Activated CD8-positive, alpha-beta memory T cell treated with anti-CD3 and anti-CD28 coated beads, Interleukin-2, amount 50 U/mL, for 1 hour (primary cell): ENCODE data around the gene PHF21A.
"Not testable (repeated sequence)": the region's sequence is repeated elsewhere in the genome, so short reads cannot be mapped to it uniquely, and the experiment has no call there.

Source experiments
- DNase-seq: peaks from one replicate; pipeline ENCODE4 v3.0.0-alpha.2; 2020; ENCODE audit errors: extremely low read depth

Gene PHF21A

DNA sequence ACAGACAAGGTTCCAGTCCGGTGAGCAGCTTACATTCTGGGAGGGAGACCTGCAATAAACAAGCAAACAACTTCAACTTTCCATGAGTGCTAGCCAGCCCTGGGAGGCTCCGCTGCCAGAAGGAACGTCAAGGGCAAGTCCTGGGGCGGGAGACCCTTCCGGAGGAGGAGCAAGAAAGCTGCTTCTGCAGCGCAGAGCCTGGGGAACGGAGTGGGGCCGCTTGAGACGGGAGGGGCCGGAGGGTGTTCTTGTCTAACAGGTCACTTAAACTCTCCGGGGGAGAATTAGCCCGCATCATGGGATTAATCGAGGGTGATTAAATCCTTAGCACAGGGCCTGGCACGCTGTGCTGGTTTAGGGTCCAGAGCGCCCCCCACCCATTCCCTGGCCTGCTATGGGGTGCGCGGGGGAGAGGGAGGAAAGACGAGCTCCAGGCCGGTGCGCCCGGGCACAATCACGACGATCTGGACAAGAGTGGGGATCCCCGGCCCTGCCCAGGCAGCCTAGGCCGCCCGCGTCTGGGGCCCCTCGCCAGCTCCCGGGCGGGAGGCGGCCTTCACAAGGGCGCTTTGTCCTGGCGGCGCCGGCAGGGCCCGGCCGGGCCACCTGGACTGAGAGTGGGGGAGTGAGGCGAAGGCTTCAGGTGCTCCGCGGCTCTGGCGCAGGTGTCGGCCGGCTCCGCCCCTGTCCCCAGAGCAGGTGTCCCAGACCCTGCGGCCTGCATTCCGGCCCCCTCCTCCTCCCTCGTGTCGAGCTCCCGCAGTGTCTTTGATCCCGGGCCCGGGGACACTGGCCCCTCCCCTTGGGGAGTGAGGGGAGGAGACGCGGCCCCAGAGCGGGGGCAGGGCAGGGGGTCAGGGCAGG, 199.5 kb downstream of the PHF21A start:
- no peak for DNase-seq

DNA sequence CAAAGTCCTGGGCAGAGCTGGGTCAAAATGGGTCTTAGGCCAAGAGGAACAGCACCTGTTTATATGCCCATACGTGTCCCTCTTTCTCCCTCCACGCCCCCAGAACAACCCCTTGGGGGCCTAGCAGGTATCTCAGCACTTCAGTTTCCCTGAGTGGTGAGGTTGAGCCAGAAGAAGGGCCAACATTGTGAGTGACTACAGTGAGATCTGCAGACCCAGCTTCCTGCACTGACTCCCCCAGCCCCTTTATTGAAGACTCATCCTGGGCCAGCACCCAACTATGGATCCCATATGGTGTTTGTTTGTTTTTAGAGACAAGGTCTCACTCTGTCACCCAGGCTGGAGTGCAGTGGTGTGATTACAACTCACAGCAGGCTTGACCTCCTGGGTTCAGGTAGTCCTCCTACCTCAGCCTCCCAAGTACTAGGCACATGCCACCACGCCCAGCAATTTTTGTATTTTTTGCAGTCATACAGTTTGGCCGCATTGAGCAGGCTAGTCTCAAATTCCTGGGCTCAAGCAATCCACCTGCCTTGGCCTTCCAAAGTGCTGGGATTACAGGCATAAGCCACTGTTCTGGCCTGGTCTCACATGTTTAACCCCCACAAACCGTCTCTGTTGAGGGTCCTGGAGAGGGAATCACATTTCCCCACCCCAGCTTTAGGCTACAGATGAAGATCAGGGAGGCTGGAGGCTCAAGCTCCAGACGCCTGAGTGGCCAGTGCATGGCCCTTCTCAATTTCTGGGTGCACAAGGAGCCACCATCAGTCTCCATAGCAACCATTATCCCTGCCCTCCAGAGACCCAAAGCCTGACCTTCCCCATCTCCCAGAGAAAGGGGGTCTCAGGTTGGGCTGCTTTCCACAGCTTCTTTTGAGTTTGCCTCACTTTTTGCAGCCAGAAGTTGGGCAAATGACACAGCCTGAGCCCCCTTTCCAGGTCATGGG, 200.4 kb downstream of the PHF21A start:
- no peak for DNase-seq

DNA sequence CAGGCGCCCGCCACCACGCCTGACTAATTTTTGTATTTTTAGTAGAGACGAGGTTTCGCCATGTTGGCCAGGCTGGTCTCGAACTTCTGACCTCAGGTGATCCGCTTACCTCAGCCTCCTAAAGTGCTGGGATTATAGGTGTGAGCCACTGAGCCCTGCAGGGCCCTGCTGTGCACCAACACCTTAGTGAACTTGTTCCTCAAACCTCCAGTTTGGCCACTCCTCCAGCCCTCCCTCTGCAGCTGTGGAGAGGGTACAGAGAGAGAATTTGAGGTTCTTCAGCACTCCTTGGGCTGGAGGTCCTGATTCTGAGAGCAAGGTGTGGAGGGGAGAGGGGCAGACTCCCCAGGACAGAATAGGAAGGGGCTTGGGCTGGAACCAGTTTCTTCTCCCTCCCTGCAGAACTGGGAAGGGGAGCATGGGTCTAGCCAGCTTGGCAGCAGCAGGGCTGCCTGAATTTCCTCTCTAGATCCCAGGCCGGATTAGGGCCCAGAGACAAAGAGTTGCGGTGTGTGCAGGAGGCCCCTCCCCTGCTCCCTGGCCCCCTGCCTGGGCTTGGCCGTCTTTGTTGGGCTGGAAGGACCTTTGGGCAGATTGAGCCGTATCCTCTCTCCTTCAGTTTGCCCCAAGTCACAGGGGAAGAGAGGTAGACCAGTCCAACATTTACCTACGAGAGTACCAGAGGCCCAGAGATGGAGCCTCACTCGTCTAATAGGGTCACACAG, 201.3 kb downstream of the PHF21A start:
- DNase-seq = no peak

DNA sequence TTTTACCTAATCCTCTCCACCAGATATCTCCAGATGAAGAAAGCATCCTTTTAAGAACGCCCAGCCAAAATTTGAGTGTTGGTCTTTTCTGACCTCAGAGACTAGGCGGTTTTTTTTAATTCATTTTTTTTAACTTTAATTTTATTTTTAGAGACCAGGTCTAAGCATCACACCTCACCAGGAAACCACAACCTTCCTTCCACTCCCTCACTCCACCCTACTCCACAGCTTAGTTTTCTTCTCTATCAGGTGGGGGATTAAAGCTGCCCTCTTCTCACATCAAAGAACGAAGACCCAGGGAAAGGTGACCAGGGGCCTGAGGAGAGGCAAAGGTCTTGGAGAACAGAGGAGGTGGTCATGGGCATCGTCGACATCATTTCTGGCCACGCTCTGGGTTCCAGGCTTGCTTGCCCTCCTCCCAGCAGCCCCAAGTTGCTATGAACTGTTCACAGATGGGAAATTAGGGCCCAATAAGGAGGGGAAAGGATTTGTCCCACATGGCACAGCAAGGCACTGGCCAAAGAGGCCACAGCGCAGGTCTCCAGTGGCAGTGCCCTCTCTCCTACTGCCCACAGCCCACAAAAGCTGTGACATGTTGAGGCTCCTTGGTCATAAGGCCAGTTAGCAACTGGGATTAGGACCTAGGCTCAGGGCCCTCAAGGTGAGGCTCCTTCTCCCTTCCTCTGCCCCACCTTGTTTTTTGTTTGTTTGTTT, 202.1 kb downstream of the PHF21A start:
- DNase-seq = no peak

DNA sequence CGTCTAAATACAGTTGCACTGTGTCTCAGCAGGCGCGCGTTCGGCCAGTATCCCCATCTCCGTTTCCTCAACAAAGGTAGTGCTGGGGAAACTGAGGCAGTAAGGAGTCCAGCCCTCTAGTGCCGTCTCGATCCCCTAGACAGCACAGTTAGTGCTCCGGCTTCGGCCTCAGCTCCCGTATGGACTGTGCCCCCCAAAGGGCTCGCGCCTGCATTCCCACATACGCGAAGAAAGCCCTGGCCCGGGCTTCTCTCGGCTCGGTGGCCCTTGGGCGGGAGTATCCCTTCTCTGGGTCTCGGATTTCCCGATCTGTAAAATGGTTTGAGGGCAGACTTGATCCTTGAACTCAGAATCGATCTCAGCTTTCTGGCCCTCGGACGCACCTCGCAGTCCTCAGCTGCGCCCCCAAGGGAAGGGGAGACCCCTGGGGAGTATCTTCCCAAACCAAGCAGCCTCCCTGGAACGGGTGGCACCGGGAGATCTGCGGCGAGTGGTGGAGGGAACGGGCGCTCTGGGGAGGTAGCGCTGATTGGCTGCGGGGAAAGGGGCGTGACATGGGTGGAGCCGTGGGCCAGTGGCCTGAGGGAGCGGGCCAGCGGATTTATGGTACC, 202.8 kb downstream of the PHF21A start:
- DNase-seq = no peak

DNA sequence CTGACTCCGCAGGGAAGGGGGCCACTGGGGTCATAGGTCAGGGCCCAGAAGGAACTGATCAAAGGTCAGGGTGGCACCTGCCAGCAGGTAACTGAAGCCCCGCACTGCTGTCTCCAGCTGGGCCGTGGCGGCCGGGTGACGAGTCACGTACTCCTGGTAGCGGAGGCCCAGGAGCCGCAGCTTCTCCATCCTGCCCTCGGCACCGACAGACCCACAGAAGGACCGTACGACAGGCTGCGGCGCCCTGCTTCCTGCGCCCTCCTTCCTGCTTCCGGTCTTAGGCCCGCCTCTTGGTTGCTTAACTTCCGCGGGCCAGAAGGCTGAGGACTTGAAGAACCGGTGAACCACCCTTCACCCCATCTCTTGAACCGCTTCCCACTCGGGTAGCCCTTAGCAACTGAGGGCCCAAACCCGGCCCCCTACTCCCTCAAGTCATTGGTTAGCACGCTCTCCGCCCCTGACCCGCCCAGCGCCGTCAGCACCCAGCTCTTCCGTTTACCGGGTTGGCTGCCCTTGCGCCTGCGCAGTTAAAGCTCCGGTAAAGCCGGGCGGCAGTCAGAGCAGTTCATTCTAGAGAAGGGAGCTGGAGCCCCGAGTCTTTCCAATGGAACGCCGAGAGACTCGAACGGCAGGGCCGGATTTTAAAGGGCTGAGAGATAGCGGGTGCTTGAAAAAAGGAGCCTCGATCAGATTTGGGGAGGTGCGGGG, 203.5 kb downstream of the PHF21A start, which contains the start of gene PEX16:
Gene PEX16, minus strand, starts transcription at position 255 of the 708 bp plus-strand sequence. Its CDS starts 66 bp downstream, at position 189.
- DNase-seq = peak; percentile 87

DNA sequence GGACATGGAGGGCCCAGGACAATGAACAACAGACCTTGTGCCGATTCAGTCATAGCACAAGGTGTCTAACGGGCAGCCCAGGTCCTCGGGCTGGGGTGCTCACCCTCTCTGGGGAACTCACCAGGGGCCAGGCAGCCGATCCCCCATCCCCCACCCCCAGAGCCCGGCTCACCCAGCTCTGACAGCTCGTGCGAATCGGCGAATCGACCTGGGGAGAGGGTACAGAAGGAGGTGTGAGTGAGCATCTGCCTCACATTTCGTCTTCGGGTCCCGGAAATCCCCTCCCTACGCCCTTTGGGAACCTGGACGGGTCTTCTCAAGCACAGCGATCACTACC, 204.0 kb downstream of the PHF21A start:
- no peak for DNase-seq

DNA sequence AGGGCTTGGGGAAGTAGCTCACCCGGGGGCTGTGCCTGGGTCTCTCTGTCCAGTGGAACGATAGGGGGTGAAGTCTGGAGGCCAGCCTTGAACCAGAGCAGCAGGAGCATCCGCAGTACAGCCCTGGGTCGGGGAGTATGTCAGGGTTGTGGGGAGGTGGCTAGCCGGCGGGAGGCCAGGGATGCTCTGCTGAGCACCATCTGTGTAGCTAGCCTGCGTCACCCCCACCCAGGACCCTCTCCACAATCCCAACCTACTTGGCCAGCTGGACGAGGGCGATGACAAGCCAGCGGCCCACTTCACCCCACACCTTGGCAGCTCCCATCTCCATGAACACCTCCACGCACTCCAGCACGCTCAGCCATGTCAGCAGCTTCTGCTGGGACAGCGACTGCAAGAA, 205.8 kb downstream of the PHF21A start:
- no peak for DNase-seq

DNA sequence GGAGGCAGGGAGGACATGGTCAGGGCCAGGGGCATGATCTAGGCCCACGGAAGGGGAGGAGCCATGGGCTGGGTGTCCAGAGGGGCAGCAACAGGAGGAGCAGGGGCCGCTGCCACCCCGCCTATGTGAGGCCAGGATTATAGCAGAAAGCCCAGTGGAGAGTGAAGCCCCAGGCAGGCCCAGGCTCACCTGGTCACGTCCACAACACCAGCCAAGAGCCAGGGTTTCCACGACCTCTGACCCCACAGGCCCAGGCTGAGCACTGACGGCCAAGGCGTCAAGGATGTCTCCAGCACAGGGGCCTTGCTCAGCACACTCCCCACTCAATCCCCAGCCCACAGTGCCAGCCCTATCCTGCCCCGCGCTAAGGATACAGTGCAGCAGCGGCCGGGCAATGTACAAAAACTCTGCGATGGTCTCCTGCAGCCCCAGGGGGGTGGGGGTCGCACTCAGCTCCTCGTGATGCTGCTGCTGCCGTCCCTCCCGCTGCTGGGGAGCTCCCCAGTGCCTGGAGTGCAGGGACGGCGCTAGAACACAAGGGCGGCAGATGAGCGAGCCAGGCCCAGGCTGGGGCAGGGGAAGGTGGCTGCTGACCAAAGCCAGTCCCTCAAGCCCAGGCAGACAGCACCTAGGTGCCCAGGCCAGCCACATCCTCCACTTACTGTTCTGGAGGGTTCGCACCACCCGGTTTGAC, 207.2 kb downstream of the PHF21A start:
- DNase-seq = no peak

DNA sequence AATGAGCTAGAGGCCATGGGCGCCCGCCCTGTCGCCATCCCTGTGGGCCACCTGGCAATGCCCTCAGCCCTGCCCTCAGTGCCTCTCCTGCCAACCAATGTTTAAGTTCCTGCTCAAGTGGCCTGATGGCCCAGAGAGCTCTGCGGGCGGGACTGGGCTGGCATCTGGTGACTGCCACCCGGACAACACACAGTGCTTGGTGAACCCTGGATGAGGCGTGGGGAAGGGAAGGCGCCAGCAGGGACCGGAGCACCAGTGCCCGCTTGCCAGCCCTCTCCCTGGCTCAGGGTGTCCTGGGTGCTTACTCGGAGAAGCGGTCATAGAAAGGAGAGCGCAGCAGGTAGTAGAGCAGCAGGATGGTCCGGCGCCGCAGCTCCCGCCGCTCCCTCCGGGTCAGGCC, 207.7 kb downstream of the PHF21A start:
- DNase-seq = no peak

DNA sequence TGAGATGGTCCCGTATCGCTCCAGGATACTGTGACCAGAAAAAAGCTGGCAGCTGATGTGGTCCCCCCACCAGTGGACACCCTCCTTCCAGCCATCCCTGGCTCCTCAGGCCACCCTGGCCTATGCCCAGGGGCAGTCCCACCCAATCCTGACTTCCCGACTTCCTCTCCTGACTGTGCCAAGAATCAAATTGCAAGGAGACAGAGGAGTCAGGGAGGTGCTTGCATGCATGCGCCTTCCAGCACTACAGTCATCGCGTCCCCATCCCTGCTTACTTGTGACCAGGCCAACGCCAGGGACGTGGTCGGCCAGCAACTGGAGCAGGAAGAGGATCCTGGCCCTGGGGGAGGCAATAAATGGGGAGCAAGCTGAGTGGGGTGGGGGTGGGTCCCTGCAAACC, 210.6 kb downstream of the PHF21A start:
- DNase-seq = no peak

DNA sequence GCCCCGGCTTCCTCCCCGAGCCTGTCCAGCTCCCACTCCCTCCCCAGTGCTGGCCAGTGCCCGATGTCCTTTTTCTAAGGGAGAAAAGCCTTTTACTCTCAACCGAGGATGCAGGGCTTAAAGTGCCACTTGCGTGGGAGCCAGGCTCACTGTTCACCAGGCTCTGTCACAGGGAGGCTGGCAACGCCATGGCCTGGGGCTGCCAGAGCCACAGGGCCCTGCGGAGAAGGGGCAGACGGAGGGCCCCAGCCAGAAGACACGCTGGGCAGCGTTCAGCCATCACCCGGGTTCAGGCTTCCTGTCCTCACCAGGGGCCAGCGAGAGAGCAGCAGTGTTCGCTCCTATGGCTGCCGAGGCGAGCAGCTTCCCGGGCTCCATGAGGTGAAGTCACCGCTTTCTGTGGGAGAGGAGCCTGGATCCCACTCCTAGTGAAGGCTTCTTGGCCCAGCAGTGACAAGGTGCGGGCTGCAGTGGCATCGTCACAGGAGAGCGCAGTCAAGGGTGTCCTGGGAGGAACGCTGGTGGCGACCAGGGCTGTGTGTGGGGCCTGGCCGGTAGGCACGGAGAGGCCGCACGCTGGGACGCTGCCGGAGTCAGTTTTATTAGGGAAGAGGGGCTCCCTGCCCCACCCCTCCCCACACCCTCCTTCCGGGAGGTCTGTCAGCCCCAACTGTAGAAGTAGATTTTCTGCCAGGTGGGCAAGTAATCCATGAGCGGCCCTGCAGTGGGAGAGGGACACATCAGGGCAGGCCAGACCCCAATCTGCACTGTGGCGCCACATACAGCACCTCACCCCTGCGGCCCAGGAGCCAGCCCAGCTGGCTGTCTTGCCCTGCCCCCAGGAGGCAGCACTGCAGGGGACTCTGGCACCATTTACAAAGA, 211.4 kb downstream of the PHF21A start:
- DNase-seq = no peak

DNA sequence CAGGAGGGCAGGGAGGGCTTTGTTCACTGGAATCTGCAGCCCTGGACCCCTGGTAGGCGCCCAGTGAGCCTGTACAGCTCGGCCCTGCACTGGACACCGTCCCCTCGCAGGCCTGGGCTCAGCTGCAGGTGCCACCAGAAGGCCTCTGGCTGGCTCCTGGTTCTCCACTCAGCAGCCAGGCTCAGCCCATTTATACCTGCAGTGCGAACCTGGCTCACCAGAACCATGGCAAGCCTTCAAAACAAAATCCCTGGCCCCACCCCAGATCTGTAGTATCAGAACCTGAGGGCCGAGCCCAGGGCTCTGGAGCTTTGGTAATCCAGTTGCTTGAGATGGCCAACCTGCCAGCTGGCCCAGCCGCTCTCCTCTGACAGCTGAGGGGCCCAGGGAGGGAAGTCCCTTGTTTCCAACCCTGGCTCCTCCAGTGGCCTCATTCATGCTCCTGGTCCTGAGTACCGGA, 213.3 kb downstream of the PHF21A start:
- DNase-seq = no peak

DNA sequence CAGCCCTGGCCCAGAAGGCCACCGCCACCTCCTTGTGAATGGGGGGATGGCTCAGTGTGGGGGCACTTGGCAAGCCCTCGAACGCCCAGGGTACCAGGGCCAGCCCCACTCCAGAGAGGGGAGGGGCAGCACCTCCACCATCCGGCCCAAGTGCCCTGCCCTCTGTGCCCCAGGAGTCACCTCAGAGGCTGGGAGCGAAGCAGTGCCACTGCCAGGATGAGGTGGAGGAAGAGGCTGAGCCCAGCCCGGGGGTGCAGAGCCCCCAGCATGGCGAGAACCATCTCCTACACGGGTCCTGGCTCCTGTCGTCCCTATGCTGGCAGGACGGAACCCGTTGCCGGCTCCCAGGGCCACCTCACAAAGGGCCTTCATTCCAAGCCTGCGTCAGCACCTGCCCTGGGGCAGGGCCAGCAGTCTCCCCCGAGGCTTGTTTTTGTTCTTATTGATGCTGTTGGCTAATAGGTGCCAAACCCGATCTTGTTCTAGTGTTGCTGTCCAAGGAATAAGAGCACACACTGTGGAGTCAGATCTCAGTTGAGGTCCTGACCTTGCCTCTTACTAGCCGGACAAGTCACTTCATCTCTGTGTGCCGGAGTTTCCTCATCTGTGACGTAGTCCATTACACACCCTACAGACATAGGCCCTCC, 214.2 kb downstream of the PHF21A start, which contains the start of gene FREY1:
Gene FREY1, minus strand, starts transcription at position 307 of the 647 bp plus-strand sequence. Its CDS starts 26 bp downstream, at position 281.
- no peak for DNase-seq

DNA sequence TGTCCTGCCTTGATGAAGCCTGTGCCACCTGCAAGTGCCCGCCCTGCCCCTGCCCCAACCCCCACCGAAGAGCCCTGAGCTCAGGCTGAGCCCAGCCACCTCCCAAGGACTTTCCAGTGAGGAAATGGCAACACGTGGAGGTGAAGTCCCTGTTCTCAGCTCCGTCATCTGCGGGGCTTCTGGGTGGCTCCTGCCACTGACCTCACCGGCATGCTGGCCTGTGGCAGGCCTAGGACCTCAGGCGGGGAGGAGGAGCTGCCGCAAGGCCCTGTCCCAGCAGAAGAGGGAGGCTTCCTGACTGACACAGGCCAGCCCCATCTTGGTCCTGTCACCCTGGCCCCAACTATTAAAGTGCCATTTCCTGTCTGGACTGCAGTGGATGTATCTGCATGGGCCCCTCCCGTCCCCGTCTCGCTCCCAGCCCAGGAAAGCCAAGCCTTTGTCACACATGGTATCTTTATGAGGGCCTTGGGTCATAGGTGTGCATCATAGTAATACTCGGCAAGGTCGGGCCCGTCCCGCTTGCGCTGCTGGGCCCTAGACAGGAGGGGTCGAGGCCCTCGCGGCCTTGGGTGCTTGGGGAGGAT, 215.1 kb downstream of the PHF21A start:
- DNase-seq = no peak

DNA sequence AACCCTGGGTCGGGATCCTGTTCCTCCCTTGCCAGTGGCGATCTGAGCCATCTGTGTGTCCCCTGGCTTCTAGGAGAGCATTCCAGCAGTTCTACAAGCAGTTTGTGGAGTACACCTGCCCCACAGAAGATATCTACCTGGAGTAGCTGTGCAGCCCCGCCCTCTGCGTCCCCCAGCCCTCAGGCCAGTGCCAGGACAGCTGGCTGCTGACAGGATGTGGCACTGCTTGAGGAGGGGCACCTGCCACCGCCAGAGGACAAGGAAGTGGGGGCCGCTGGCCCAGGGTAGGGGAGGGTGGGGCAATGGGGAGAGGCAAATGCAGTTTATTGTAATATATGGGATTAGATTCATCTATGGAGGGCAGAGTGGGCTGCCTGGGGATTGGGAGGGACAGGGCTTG, 215.7 kb downstream of the PHF21A start:
- DNase-seq = not testable (repeated sequence)

DNA sequence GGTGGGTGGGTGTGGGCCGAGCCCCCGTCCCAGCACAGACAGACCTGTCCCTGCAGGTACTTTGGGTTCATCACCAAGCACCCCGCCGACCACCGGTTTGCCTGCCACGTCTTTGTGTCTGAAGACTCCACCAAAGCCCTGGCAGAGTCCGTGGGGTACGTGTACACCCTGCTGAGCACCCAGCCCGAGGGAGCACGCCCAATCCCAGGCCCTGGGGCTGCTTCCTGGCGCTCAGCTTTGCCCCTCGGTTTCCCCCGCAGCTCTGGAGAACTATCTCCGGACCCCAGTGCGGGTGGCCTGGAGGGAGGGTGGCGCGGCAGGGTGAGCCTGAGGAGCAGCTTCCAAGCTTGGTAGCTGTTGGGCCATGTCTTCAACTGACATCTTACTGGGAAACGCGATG, 216.2 kb downstream of the PHF21A start:
- DNase-seq = no peak
